Ishikawa (cell line): Measurements from ENCODE around the gene HERC5.

Experiments used
- CEBPB ChIP-seq: IDR thresholded peaks from 2 replicates; pipeline ENCODE4 v1.6.1; 2012
- CREB1 ChIP-seq: IDR thresholded peaks from 2 replicates; pipeline ENCODE4 v1.6.1; 2012; ENCODE audit warnings: low read depth
- EGR1 ChIP-seq: IDR thresholded peaks from 2 replicates; pipeline ENCODE4 v1.6.1; 2012
- EP300 ChIP-seq: IDR thresholded peaks from 2 replicates; pipeline ENCODE4 v1.6.1; 2012; ENCODE audit warnings: borderline replicate concordance
- FOXM1 ChIP-seq: IDR thresholded peaks from 2 replicates; pipeline ENCODE4 v1.6.1; 2012; ENCODE audit warnings: low read depth, borderline replicate concordance
- NFIC ChIP-seq: IDR thresholded peaks from 2 replicates; pipeline ENCODE4 v1.6.1; 2012
- RAD21 ChIP-seq: IDR thresholded peaks from 2 replicates; pipeline ENCODE4 v1.6.1; 2012; ENCODE audit warnings: low read depth
- TAF1 ChIP-seq: IDR thresholded peaks from 2 replicates; pipeline ENCODE4 v1.6.1; 2012; ENCODE audit warnings: low read depth, mild to moderate bottlenecking
- TCF12 ChIP-seq: IDR thresholded peaks from 2 replicates; pipeline ENCODE4 v1.6.1; 2012; ENCODE audit warnings: low read depth
- TEAD4 ChIP-seq: IDR thresholded peaks from 2 replicates; pipeline ENCODE4 v1.6.1; 2012
- YY1 ChIP-seq: IDR thresholded peaks from 2 replicates; pipeline ENCODE4 v1.6.1; 2012; ENCODE audit warnings: low read depth
- ZBTB7A ChIP-seq: IDR thresholded peaks from 2 replicates; pipeline ENCODE4 v1.6.1; 2012; ENCODE audit warnings: low read depth
- TF ChIP-seq, protein P1 (sequence below): IDR thresholded peaks from 2 replicates; pipeline ENCODE4 v1.6.1; 2012
- TF ChIP-seq, protein P2 (sequence below): IDR thresholded peaks from 2 replicates; pipeline ENCODE4 v1.6.1; 2012
- TF ChIP-seq, protein P3 (sequence below): IDR thresholded peaks from 2 replicates; pipeline ENCODE4 v1.6.1; 2012; ENCODE audit warnings: low read depth, mild to moderate bottlenecking

HERC5 gene

DNA sequence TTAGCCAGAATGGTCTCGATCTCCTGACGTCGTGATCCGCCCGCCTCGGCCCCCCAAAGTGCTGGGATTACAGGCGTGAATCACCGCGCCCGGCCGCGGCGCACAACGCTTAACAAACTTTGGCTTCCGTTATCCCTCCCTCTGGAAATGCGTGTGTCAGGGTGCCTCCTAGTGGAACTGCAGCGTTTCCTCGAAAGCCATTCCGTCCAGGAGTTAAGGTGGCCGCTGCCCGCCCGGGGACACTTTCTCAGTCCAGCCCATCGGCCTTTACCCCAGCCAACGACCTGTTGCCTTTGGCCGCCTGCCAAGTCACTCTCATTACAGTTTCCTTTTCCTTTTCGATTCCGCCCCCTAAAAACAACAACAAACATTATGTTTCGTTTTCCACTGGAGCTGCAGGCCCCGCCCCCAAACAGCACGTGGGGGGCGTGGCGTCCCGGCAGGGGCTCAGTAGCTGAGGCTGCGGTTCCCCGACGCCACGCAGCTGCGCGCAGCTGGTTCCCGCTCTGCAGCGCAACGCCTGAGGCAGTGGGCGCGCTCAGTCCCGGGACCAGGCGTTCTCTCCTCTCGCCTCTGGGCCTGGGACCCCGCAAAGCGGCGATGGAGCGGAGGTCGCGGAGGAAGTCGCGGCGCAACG, at the start of gene HERC5:
Gene HERC5 (plus strand): TSS at position 450 of the 637 bp plus-strand sequence. CDS start 151 bp downstream, at position 601.
- TF ChIP-seq, protein P1, sequence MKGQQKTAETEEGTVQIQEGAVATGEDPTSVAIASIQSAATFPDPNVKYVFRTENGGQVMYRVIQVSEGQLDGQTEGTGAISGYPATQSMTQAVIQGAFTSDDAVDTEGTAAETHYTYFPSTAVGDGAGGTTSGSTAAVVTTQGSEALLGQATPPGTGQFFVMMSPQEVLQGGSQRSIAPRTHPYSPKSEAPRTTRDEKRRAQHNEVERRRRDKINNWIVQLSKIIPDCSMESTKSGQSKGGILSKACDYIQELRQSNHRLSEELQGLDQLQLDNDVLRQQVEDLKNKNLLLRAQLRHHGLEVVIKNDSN: peak; percentile 90
- TF ChIP-seq EGR1 (no peak), TCF12 (peak; percentile 51), YY1 (peak; percentile 70), TAF1 (no peak), FOXM1 (peak; percentile 52; the same call in 1 of the 2 replicates), ZBTB7A (no peak), NFIC (peak; percentile 96), EP300 (no peak), CREB1 (no peak), RAD21 (peak; percentile 83), TEAD4 (no peak), CEBPB (no peak)
- TF ChIP-seq, protein P2, sequence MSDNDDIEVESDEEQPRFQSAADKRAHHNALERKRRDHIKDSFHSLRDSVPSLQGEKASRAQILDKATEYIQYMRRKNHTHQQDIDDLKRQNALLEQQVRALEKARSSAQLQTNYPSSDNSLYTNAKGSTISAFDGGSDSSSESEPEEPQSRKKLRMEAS: peak; percentile 98
- TF ChIP-seq, protein P3, sequence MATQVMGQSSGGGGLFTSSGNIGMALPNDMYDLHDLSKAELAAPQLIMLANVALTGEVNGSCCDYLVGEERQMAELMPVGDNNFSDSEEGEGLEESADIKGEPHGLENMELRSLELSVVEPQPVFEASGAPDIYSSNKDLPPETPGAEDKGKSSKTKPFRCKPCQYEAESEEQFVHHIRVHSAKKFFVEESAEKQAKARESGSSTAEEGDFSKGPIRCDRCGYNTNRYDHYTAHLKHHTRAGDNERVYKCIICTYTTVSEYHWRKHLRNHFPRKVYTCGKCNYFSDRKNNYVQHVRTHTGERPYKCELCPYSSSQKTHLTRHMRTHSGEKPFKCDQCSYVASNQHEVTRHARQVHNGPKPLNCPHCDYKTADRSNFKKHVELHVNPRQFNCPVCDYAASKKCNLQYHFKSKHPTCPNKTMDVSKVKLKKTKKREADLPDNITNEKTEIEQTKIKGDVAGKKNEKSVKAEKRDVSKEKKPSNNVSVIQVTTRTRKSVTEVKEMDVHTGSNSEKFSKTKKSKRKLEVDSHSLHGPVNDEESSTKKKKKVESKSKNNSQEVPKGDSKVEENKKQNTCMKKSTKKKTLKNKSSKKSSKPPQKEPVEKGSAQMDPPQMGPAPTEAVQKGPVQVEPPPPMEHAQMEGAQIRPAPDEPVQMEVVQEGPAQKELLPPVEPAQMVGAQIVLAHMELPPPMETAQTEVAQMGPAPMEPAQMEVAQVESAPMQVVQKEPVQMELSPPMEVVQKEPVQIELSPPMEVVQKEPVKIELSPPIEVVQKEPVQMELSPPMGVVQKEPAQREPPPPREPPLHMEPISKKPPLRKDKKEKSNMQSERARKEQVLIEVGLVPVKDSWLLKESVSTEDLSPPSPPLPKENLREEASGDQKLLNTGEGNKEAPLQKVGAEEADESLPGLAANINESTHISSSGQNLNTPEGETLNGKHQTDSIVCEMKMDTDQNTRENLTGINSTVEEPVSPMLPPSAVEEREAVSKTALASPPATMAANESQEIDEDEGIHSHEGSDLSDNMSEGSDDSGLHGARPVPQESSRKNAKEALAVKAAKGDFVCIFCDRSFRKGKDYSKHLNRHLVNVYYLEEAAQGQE: no peak

DNA sequence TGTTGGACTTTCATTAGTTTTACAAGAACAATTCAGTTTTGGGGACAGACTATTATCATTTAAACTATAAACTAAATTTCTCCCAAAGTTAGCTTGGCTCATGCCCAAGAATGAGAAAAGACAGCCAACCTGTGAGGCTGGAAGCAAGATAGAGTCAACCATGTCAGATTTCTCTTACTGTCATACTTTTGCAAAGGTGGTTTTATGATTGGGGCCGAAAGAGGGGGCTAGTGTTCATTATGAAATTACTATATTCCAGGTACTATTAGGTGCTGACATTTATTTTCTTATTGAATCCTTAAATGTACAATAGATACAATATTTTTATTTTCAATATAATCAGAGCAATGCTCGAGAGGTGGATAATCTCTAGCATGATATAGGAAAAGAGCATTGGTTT, 47.7 kb upstream of the HERC5 start:
- TF ChIP-seq CEBPB (no peak), TEAD4 (no peak), EGR1 (no peak), ZBTB7A (no peak), CREB1 (no peak), TCF12 (no peak), TAF1 (no peak), YY1 (no peak), NFIC (no peak)
- TF ChIP-seq, protein P2: no peak

DNA sequence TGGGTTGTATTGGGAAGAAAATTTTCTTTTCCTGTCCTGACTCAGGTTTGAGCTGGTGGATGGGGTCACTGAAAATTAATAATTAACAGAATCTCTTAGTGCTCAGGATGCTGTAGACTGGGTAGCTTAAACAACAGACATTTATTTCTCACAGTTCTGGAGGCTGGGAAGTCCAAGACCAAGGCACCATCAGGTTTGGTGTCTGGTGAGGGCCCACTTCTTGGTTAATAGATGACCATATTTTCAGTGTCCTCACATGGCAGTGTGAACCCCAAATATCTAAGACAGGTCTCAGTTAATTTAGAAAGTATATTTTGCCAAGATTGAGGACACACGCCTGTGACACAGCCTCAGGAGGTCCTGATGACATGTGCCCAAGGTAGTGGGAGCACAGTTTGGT, 47.1 kb upstream of the HERC5 start:
- no peak for TF ChIP-seq YY1
- TF ChIP-seq, protein P1: no peak
- no peak for TF ChIP-seq ZBTB7A
- TF ChIP-seq EP300: no peak
- TF ChIP-seq NFIC: no peak
- no peak for TF ChIP-seq RAD21

DNA sequence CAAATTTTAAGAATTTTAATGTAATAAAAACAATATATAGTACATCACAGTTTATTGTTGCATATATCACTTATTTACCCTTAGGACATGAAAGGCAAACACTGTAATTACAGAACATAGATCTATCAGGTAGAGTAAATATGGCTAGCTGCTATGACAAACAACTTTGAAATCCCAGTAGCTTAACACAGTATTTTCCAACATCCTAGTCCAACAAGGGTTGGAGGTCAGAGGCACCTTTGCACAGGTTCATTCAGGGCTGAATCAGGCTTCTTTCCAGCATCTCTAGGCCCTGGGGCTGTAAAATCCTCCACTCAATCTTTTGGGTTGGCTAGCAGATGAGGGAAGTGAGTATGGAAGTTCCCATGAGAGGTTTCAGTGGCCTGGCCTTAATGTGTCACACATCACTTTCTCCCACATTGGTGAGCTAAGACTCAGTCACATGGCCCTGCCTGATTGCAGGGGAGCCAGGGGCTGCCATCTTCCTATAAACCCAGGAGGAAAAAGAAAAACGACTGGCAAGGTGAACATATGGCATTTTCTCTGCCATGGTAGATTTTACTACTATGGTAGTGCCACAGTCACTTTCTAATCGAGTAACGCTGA, 45.3 kb upstream of the HERC5 start:
- TF ChIP-seq TCF12 (no peak), TEAD4 (no peak), TAF1 (no peak), EP300 (no peak), EGR1 (no peak), CEBPB (no peak)
- TF ChIP-seq, protein P2: no peak
- TF ChIP-seq, protein P3: no peak

DNA sequence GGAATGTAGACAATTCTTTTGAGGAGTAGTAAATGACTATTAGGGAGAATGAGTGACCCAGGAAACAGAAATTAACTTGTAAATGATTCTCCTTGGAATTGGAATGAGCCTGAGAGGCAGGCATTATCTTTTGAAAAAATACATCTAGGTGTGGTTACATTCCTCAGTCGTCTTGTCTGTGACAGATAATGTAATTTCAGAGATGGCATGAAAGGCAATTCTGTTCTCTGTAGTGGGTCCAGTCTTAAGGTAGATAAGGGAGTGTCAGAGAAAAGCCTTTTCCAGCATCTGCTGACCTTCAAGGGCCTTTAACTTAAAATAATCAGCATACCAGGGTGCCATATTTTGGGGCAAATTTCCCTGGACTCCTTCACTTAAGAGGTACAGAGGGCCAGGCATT, 43.1 kb upstream of the HERC5 start:
- TF ChIP-seq TEAD4: no peak
- TF ChIP-seq TCF12: no peak
- no peak for TF ChIP-seq RAD21
- TF ChIP-seq CREB1: no peak
- no peak for TF ChIP-seq TAF1
- no peak for TF ChIP-seq NFIC
- TF ChIP-seq EP300: no peak
- no peak for TF ChIP-seq CEBPB
- TF ChIP-seq ZBTB7A: no peak
- TF ChIP-seq, protein P3: no peak
- TF ChIP-seq, protein P1: no peak
